ENCODE measurements around the gene ENTREP1.

DNA sequence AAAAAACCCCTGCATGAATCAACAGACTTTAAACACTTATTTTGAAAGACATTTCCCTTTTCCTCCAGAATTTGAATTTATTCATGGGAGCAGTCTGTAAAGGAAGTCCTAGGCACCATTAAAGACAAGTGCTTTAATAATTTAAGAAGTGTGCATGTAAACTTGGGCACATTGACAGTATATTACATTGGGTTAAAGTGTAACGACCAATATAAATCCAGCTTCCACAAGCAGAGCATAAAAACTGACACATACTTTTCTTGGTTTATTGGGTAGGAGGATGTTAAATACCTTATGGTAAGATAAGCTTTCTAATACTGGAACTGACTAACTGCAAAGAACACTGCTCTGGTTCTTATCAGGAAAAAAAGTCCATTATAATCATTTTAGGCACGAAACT, 1.2 kb upstream of the ENTREP1 start:
- no peak for TF ChIP-seq GABPA (IDR thresholded peaks at IDR 0.05; ENCODE audit: low read depth)
- TF ChIP-seq, protein P1, sequence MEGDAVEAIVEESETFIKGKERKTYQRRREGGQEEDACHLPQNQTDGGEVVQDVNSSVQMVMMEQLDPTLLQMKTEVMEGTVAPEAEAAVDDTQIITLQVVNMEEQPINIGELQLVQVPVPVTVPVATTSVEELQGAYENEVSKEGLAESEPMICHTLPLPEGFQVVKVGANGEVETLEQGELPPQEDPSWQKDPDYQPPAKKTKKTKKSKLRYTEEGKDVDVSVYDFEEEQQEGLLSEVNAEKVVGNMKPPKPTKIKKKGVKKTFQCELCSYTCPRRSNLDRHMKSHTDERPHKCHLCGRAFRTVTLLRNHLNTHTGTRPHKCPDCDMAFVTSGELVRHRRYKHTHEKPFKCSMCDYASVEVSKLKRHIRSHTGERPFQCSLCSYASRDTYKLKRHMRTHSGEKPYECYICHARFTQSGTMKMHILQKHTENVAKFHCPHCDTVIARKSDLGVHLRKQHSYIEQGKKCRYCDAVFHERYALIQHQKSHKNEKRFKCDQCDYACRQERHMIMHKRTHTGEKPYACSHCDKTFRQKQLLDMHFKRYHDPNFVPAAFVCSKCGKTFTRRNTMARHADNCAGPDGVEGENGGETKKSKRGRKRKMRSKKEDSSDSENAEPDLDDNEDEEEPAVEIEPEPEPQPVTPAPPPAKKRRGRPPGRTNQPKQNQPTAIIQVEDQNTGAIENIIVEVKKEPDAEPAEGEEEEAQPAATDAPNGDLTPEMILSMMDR (IDR thresholded peaks at IDR 0.05; ENCODE audit: insufficient read depth, low read length), result no peak
- TF ChIP-seq POLR2AphosphoS5 (IDR thresholded peaks at IDR 0.05; ENCODE audit: low read depth), result no peak
- TF ChIP-seq, protein P2, sequence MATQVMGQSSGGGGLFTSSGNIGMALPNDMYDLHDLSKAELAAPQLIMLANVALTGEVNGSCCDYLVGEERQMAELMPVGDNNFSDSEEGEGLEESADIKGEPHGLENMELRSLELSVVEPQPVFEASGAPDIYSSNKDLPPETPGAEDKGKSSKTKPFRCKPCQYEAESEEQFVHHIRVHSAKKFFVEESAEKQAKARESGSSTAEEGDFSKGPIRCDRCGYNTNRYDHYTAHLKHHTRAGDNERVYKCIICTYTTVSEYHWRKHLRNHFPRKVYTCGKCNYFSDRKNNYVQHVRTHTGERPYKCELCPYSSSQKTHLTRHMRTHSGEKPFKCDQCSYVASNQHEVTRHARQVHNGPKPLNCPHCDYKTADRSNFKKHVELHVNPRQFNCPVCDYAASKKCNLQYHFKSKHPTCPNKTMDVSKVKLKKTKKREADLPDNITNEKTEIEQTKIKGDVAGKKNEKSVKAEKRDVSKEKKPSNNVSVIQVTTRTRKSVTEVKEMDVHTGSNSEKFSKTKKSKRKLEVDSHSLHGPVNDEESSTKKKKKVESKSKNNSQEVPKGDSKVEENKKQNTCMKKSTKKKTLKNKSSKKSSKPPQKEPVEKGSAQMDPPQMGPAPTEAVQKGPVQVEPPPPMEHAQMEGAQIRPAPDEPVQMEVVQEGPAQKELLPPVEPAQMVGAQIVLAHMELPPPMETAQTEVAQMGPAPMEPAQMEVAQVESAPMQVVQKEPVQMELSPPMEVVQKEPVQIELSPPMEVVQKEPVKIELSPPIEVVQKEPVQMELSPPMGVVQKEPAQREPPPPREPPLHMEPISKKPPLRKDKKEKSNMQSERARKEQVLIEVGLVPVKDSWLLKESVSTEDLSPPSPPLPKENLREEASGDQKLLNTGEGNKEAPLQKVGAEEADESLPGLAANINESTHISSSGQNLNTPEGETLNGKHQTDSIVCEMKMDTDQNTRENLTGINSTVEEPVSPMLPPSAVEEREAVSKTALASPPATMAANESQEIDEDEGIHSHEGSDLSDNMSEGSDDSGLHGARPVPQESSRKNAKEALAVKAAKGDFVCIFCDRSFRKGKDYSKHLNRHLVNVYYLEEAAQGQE (IDR thresholded peaks at IDR 0.05; ENCODE audit: insufficient replicate concordance, low read depth), result no peak
- TF ChIP-seq SPI1 (IDR thresholded peaks at IDR 0.05; ENCODE audit: borderline replicate concordance, low read depth), result no peak

Data from HL-60 (cell line).